HCEC 1CT (cell line): ENCODE results near the gene PDGFD.

Source experiments
- DNase-seq: peaks from one replicate; pipeline ENCODE4 v3.0.0-alpha.2; 2017

PDGFD gene

DNA sequence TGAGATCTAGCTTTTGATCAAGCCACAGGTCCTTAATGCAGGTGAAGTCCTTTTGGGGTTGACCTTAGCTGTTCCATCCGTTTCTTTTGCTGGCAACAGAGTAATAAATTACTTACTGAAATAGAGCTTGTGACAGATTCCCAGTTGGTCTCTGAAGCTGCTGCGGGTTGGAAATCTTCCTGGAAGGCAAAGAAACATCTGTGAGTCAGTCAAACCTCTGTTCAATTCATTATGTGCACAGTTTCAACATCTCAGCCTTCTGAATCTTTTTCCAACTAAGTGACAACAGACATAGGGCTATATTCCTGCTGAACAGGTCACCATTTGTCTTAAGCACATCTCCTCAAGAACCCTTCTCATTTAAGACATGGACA lies 216.4 kb downstream of the PDGFD start:
- DNase-seq: peak; percentile 72

DNA sequence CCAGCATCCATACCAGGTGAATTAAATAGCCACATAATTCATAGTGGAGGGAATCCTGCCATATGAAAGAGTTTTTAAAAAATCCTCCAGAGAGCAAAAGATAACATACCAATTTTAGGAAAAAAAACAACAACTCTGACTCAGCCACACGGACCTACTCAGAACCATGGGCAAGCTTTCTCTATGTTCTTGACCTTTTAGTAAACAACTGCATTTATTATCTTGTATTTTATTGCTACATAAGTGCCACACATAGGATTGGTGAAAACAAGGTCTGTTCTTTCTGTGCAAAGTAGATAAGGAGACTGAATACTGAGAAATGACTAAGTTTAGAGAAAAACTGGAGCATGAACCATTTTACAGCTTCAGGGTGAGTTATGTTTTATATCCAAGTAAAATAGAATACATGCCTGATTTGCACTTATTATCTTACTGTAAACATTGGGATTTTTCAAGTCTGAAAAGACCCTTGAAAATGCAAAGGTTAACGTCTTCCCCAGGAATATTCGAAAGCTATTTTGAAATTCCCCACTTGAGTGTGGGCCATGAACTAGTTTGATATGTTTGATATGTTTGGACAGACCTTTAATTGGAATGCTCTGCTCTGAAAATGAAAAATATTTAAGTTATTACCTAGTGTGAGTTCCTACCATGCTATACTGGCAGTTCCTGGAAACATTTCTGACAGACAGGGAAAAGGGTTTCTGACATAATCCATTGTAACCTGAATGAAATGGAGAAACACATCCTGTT lies 217.0 kb downstream of the PDGFD start:
- DNase-seq: no peak

DNA sequence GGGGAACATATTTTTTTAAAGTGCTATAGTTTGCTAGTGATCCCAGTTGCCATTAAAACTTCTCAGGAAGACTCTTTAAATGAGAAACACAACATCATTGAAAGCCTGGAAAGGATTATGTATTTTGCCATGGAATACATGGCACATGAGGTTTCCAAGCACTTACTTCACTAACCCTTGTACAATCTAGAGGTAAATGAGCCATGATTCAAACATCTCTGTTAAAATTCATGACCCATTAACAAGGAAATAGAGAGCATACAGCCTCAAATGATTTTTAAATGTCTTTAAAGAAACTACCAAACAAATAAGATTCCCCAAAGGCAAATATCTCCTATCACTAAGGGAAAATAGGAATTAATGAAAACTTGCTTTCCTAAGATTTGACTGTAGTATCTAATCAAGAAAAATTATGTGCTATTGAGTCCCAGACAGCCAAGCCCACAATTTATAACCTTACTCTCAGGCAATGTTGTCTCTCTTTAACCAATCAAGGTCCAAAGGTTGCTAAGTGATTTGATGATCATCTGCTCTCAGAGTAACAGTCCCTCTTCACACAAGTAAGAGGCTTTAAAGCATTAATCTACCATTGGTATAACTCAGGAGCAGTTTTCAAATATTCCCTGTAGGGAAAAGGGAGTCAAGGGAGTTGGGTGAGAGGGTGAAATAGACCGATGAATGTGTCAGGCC lies 219.6 kb downstream of the PDGFD start:
- DNase-seq: no peak

DNA sequence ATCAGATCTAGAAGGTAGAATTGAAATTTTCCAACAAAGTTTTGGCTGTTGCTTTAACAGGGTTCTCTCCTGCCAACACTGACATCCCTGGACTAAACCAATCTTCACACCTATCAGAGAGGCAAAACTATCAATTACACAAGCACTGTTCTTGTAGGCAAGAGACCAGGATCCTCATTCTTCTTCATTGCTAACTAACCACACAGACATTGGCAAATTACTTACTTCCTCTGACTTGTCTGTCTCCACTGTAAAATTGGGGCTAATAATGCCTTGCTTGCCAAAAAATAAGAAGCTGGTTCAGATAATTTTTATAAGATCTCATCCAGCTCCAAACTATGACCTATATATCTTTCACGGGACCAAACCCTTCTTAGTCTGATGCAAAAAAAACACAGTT lies 221.3 kb downstream of the PDGFD start:
- DNase-seq: no peak

DNA sequence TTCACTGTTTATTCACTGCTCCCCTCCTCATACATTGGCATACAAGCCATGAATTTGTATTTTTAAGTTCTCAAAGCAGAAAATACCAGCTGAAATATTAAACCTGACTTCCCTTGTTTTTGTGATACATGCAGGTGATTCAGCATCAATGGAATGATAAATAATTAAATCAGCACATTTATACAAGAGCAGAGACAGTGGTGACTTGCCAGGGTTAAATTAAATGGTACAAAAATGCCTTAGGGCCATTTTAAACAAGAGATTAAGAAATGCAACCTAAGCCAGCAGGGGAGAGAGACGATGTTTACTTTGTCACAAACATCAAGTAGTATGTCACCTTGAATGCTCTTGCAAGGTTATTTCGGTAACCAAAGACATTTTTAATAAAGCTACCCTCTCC lies 223.4 kb downstream of the PDGFD start:
- peak; percentile 50 for DNase-seq

DNA sequence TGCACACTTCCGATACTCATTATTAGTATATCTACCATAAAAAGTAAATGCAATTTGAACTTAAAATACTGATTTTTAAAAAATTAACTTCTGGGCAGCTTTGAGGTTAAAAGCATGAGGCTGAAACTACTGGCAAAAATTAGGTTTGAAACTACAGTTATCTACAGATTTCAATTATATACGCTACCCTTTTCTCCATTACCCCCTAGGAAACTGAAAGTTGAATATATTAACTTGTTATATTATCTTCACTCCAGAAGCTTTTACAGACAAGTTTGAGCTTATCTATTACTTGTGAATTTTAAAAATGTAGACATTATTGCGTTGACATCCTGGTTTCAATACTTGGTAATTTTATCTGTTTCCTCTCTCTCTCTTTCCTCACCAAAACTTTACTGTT lies 224.3 kb downstream of the PDGFD start:
- no peak for DNase-seq

DNA sequence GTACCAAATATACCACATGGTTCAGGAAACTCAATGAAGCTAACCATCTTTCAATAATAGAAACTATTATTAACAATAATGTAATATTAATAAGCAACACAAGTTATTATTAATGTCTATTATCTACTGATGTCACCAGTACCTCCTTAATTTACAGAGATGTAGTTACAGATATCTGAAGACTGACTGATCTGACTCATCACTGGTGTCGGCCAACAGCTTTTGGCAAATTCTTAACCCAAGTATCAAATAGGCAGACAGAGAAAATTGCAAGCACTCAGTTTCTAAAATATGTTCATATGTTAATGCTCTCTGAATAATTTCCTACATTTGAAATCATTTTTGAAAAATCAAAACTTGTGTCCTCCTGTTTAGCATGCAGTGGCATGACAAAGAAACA lies 227.9 kb downstream of the PDGFD start:
- no peak for DNase-seq

DNA sequence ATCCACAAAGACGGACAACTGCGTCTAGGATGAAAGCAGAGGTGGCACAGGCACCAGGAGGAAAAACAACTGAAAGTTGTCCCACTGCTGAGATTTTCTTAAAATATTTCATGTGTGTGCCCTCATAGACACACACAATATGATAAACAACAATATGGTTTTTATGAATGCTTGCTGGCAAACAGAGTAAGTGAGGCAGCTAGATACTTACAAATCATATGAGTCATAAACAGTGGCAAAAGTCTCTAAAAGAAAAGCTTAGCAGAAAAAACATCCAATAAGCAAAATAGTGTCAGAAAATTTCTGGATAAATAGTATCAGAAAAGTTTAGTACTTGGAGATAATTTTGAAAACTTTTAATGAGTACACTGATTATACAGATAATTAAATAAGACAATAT lies 228.7 kb downstream of the PDGFD start:
- DNase-seq: no peak

DNA sequence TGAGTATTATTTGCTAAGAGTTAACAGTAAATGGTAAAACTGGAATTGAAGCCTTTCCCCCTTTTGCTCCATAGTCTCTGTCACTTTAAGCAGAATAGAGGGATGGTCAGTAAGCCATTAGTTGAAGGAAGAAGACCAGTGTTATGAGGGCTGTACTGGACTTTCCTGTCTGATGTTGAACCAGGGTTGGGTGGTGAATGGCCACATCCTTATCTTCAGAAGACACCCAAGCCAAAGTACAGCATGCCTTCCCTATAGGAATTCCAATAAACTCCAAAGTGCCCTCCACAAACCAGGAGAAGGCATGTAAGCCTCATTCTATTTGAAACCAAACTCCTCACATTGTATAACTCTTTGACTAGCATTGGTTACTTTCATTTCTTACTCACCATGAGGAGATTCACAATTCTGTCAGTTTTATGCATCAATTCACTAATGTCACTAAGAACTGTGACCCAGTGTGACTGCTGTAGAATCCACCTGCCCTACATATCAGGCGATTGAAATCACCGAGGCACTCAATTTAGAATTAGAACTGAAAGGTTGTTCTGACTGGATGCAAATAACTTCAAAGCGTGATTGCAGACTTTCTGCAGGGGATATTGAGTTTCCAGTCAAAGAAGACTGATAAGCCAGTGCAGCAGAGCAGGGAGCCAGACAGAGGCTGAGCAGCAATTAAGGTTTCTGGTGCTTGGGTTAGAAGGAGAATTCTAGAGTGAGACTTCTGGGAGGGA lies 234.6 kb downstream of the PDGFD start:
- DNase-seq: no peak

DNA sequence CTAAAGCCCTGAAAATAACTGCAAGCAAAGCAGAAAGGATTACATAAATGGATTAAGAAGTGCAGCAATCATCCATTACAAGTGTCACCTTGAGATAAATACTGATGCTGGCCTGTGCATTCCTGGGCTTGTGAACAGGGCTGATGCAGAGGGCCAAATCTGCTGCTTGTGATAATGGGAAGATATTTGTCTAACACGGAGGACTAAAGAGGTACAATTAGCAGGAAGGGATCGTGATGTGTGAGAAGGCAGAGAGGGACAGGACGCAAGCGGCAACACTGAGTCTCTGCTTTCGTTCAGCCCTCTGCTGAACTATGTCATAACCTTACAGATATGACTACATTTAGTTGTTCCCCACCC lies 235.2 kb downstream of the PDGFD start:
- DNase-seq: no peak

DNA sequence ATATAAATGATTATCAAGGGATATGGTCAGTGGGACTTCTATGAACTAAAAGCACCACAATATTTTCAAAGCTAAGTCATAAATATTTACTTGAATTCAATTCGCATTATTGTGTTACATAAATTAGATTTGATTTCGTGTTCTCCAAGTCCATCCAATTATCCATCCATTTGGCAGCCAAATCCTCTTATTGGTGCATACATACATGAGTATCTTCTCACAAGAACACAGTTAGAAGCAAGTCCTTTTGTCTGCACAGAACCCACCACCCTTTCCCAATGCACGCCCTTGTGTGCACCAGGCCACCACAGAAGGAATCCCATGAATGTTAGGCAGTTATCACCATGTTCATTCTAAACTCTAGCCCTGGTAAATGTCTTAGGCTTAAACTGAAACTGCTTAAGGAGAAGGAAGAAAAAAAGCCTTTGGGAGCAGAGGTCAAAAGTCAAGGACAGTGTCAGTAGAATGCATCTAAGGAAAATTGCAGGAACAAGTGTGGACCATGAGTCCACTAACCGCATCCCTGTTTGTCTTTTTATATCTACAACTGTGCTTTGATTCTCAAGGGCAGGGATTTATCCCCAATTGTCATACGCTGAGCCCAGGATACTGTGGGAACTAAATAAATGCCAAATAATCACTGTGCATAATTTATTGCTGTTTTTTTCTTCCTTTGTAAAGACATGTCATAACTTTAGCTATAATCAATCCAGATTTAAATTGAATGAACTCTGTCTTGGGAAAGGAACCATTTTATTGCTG lies 235.7 kb downstream of the PDGFD start:
- DNase-seq: no peak

DNA sequence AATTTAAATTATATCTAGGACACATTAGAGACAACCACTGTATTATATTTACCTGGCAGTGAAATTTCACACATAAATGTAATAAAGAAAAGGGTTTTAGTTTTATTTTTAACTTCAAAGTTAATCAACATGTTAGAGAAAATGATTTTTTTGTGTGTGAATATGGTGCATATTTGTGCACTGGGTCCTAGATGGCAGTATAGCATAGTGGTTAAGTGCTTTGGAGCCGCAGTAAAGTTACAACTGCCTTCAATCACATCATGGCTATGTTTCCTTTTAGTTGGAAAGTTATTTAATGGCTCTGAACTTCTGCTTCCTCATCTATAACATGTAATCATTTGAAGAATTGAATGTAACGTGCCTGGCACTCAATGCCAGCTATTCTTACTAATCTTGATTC lies 236.4 kb downstream of the PDGFD start:
- DNase-seq: peak; percentile 57

DNA sequence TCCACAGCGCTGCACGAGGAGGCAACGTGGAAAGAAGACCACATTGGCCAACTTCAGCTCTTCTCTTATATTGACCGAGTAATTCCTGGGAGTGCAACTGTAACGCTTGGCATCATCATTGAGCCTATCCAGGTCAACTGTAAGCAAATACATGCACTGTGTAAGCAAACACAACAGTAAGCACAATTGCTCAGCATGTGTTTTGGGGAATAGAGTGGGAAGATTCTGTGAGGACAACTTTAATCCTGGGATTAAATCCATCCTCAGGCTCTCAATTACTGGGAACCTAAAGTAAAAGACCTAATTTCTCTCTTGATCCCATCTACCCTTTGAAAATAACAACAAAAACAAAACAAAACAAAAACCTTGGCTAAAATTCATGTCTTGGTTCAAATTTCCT lies 237.0 kb downstream of the PDGFD start:
- no peak for DNase-seq

DNA sequence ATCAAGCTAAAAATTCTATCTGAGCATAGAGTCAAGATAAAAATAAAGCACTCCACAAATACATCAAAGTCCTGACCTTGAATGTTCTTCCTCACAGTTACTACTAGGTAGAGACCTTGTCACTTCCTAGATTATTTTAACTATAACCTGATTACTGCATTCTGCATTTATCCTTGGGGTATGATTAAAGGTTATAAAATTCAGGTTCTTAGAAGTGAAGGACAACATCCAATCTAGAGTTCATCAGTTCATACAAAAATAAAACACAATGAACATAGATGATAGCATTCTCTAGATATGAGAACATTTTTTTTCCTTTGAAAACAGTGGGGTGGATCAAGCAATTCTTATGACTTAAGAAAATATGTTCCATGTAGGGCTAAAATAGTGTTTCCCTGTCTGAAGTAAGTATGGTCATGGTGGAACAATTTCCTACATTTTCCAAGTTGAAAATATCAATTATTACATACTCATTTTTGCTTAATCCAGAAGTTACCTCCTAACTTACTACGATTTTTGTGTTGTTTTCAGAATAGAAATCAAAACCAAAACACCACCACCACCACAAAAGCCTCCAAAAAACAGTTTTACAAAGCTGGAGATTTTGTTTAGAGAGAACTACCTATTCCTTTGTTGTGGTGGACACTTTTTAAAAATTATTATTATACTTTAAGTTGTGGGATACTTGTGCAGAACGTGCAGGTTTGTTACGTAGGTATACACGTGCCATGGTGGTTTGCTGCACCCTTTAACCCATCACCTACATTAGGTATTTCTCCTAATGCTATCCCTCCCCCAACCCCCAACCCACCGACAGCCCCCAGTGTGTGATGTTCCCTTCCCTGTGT lies 239.6 kb downstream of the PDGFD start:
- no peak for DNase-seq

DNA sequence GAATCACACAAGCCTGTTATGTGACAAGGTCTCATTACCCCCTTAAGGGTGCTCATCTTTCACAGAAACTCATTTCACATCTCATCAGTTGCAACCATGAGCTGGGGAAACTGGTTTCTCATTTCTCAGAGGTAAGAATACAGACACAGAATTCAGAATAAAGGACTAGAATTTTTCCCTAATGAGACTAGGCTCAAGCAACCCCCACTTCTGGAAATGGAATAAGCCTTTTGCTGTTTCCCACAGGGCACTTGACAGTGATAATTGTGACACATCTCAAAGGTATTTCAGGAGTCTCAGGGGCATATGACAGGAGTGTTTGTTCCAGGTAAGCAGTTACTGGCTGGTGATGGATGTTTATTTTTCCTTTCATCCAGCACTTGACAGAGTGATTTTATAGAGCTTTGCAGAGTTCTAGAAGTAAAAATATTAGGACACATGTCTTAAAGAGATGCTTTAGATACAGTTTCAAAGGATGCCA lies 240.5 kb downstream of the PDGFD start:
- DNase-seq: no peak

DNA sequence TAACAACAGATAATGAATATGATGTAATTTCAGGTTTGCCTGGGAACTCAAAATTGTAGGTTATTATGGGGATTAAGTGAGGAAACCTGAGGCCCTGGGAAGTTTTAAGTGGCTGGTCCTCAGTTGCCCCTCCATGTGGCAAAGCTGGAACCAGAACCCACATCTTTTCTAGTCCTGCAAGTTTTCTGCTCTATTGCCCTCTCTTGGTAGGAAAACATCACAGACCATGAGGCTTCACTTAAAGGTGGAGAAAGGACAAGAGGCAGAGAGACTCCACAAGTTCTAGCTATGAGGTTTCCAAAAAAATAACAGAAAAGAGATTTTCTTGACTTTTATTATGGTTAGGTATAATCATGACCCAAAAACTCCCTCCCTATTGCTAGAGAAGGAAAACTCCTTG lies 243.0 kb downstream of the PDGFD start:
- no peak for DNase-seq

DNA sequence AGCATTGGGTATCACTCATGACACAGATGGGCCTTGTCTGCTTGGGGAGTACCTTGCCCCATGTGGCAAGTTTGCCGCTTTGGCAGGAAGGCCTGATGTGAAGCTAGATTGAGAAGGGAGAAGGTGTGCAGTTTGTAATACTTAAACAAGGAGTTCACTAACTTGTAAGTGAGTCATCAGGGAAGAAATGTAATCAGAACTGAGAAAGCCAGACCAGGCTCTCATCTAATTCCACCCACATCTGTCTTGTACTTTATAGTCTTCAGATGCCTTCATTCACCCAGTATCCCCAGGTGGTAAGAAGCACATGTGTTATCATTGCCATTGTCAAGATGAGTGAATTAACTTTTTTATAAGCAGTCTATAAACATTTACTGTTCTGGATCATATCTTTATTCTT lies 243.5 kb downstream of the PDGFD start:
- no peak for DNase-seq

DNA sequence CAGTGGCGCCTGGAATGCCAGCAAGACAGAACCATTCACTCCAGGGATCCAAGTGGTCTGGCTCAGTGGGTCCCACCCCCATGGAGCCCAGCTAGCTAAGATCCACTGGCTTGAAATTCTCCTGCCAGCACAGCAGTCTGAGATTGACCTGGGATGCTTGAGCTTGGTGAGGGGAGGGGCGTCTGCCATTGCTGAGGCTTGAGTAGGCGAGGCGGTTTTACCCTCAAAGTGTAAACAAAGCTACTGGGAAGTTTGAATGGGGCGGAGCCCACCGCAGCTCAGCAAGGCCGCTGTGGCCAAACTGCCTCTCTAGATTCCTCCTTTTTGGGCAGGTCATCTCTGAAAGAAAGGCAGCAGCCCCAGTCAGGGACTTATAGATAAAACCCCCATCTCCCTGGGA lies 253.2 kb downstream of the PDGFD start:
- DNase-seq: no peak

DNA sequence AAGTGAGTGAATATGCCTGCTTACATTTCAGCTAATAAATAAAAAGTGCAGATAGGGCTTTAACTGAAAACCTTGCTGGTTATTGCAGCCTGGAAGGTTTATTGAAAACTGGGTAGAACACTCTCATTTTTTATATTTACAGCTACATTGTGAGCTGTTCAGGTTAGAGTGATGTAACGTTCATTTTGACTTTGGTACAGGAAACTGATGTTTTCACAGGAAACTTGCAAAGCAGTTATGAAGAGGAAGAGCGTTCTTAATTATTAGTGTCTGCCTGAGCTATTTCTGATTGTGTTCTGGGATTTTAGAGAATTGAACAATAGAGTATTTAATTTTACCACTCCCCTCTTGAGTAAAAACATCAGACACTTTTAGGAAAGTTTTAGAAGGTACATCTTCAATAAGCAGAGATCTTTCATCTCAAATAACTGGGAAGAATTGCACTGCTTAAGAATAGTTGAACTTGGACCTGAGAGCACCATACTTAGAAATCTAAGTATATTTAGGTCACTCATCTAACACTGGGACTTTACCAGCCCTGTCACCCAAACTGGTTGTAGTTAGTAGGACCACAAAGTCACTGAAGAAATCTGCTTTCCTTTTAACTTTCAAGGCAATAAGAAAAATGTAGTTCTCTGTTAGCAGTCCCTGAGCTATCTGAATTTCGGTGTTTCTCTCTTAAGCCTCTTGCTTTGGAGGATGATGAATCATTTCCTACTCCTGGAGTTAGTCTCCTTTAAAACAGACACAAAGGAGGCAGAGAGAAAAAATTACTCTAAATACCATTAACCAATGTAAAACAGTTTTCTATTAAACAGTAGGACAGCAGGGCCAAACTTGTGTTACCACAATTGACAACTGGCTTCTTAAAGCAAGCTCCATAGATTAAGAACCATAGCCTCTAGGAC lies 256.1 kb downstream of the PDGFD start:
- peak; percentile 50 for DNase-seq

DNA sequence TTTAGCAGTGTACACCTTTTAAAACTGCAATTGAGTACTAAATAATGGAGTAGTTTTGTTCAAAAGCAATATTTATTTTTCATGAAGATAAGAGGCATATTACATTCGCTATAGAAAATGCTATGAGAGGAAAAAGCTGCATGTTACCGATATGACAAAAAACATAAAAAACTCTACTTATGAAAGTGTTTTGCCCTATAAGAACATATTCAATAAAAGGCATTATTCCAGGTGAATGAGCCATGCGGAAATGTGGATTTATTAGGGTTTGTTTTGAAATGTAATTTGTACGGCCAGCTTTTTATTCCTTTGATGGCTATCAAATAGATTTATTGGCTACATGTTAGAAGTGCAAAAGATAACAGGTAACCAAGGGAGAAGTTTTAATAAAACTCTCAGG lies 256.8 kb downstream of the PDGFD start:
- no peak for DNase-seq

DNA sequence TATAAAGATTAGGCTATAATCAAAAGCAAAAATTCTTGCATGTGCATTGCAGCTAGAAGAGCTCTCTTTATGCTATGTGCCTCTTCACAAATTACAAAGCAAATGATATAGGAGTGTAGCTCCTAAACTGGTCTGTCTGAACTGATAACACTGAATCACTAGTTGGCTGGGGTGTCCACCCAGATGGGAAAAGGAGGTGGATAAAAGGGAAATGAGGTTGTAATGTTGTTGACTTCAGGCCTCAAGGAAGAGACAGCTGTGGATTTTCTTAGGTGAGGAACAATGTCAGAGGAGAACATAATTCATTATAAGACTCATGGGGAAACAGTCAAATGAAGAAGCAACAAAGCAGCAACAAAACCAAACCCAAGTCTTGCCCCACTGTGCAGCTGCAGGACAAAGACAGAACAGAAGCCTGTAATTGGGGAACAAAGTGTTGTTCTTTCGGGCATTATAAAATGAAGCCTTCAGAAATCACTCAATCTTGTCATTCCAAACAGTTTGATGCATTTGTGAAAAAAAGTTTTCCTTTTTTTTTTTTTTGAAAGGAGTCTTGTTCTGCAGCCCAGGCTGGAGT lies 257.6 kb downstream of the PDGFD start:
- DNase-seq: no peak
